Fibroblast of the conjunctiva (primary cell): Measurements from ENCODE around the gene STYK1.
"Not testable (repeated sequence)": the region's sequence is repeated elsewhere in the genome, so short reads cannot be mapped to it uniquely, and the experiment has no call there.

Source experiments
- DNase-seq: peaks from one replicate; pipeline ENCODE4 v3.0.0-alpha.2; 2010; ENCODE audit warnings: low read depth

Gene STYK1

GRCh38 chr12:10688042-10688441 is 14.2 kb upstream of the STYK1 start:
- DNase-seq: no peak

GRCh38 chr12:10672231-10672868 is 1.5 kb downstream of the STYK1 start:
- DNase-seq: no peak

GRCh38 chr12:10669533-10669932 is 4.3 kb downstream of the STYK1 start:
- DNase-seq: no peak

- no peak for DNase-seq
Observed at GRCh38 chr12:10668526-10668925, 5.3 kb downstream of the STYK1 start.

- no peak for DNase-seq
Observed at GRCh38 chr12:10667581-10667980, 6.3 kb downstream of the STYK1 start.

GRCh38 chr12:10664499-10664898 is 9.4 kb downstream of the STYK1 start:
- DNase-seq: no peak

- no peak for DNase-seq
Observed at GRCh38 chr12:10663869-10664268, 10.0 kb downstream of the STYK1 start.

GRCh38 chr12:10661338-10661737 is 12.5 kb downstream of the STYK1 start:
- DNase-seq: no peak

GRCh38 chr12:10654003-10654402 is 19.8 kb downstream of the STYK1 start:
- DNase-seq: no peak

- DNase-seq: no peak
Observed at GRCh38 chr12:10652192-10652591, 21.7 kb downstream of the STYK1 start.

- DNase-seq: not testable (repeated sequence)
Observed at GRCh38 chr12:10646576-10646975, 27.3 kb downstream of the STYK1 start.

- no peak for DNase-seq
Observed at GRCh38 chr12:10645910-10646309, 27.9 kb downstream of the STYK1 start.

GRCh38 chr12:10641735-10642500 is 31.9 kb downstream of the STYK1 start:
- DNase-seq: no peak

- DNase-seq: no peak
Observed at GRCh38 chr12:10638728-10639127, 35.1 kb downstream of the STYK1 start.

GRCh38 chr12:10636611-10637010 is 37.2 kb downstream of the STYK1 start:
- no peak for DNase-seq

GRCh38 chr12:10636124-10636523 is 37.7 kb downstream of the STYK1 start:
- no peak for DNase-seq

GRCh38 chr12:10635306-10635705 is 38.5 kb downstream of the STYK1 start:
- DNase-seq: no peak

- no peak for DNase-seq
Observed at GRCh38 chr12:10634427-10634826, 39.4 kb downstream of the STYK1 start.

GRCh38 chr12:10633541-10633940 is 40.3 kb downstream of the STYK1 start:
- no peak for DNase-seq

GRCh38 chr12:10632226-10632625 is 41.6 kb downstream of the STYK1 start:
- DNase-seq: no peak

- no peak for DNase-seq
Observed at GRCh38 chr12:10624605-10625004, 49.2 kb downstream of the STYK1 start.

GRCh38 chr12:10623131-10623530 is 50.7 kb downstream of the STYK1 start:
- DNase-seq: no peak

GRCh38 chr12:10621278-10621677 is 52.6 kb downstream of the STYK1 start:
- DNase-seq: no peak
